ENCODE results near the gene DVL2.

DVL2 gene

DNA sequence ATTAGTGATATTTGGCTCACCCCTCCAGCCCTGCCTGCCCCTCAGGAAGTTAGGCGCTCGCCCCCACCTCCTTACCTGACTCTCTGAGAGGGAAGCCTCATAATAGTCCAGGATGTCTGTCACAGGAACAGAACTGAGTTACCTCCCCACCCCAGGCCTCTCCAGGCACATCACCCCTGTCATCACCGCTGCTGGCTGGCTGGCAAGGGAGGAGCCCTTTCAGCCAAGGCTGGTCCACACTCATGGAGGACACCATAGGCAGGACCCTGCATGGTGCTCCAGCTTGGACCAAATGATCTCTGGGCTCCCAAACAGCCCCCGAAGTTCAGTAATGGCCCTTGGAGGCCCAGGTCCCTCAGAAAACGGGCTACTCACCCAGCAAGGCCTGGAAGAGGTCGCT, 16.2 kb downstream of the DVL2 start:
- no peak for DNase-seq

- DNase-seq, result no peak
These were observed 17.0 kb downstream of the DVL2 start for GRCh38 chr17:7217113-7217987.

GRCh38 chr17:7216242-7217112, 17.8 kb downstream of the DVL2 start:
- no peak for DNase-seq

DNA sequence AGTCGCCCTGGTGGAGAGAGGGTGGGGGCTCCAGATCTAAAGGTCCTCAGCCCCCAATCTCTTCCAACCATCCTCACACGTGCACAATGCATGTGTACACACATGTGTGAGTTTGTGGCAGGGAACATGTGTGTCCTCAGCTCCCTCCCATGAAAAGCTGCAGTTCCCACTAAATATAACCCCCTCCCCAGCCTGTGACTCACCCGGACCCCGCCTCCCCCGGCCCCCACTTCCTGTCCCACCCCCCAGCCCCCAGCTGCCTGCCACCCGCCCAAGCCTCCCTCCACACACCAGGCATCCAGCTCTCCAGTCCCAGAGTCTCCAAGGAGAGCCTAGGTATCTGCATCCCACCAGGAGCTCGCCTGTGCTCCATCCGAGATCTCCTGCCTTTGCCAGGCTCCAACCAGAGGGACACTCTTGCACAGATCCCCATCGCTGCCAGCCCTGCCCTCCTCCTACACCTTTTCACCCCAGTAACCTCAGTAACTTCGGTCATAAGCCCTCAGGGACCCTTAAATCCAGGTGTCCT, 18.6 kb downstream of the DVL2 start:
- peak in 1 of 2 experiments; percentile 30 for DNase-seq

DNA sequence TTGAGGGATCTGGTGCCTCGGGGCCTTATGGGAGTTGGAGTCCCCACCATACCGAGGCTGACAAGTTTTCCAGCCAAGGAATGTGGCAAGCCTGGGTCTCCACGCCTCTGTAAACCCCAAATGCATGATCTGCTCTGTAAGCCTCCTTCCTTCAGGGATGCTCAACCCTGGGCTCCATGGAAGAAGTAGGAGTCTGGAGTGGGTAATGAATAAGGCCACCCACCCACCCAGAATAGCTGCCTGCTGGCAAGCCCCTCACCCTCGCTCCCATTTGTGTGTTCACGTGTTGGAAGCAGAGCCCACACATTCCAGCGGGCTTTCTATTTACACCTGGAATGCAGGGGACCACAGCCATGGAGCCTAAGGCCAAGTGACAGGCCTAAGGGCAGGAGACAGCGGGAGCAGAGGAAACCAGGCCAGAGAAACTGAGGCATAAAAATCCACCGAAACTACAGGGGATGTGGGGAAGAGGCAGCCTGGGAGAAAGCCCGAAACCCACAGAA, 19.1 kb downstream of the DVL2 start:
- no peak for DNase-seq

GRCh38 chr17:7214300-7215135, 19.8 kb downstream of the DVL2 start:
- peak; percentile 99 for DNase-seq

DNA sequence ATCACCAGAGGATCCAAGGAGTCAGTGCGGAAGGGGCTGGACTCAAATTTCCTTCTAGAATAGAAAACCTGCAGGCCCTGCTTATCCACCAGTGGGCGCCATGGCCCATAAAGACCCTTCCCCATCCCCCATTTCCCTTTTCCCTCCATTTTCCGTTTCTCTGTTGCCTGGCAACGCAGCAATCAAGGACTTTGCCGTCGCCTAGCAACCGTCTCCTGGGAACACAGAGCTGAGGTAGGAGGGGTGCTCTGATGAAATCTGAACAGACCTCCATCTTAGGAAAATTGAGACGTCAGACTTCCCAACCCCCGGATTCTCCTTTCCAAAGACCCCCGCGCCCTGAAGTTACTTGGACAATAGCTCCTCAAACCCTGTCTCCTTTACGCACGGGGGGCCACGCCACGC, 20.4 kb downstream of the DVL2 start:
- no peak for DNase-seq

DNA sequence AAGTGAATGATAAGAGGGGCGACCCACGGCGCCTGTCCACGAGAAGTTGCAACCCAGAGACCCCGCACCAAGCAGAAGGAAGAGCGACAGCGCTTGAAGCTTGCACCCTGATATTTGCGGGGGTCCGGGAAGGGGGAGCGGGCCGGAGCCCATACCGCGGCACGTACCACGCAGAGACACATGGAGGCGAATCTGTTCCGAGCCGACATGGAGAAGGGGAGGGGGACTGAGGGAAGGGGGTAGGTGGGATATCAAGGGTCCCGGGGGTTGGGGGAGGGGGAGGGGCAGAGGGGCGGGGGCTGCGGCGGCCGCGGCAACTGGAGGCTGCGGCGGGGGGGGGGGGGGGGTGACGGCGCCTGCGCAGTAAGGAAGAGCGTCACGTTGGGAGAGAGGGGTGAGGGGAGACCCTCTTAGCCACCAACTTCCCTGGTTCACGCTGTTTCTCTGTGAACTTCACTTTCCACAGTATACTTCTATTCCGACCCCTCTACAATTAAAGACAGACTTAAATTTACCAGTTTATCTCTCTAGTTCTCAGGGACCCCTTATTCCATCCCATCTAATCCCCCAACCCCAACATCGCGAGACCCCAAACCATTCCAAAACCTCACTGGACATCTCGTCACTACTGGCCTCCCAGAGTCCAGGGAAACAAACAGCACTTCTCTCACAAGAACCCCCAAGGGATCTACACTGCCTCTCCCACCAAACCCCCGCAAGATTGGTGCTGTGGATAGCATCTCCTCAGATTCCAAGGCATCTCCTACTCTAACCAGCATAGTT, 22.6 kb downstream of the DVL2 start:
- no peak for DNase-seq

DNA sequence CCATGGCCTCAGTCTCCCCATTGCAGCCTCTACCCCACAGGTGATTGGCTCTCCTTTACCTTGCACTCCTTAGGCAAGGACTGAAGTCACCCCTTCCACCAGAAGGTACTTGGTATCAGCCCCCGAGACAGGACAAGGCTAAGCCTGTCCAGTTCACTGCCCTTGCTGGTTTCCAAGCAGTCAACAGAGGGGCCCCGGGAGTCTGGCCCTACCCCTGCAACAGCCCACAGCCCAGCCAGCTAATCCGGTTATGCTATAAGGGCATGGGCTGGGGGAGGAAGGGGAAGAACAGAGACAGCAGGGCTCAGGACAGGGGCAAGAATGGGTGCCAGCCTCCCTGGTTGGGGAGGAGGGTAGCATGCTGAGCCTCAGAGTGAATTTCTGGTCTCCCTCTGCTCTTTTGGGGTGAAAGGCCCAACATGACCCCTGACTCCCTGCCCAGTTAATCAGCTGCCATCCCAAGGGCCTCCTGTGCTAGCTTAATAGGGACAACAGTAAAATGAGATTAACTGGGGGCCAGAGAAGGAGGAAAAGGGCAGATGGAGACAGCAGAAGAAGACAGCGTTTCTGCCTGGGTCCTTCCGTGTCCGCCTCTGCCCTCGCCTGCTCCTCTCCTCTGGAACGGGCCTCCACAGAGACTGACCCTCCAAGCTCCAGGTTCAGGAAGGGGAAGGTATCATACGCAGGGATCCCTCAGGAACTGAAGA, 25.4 kb downstream of the DVL2 start:
- no peak for DNase-seq

GRCh38 chr17:7208027-7208571, 26.2 kb downstream of the DVL2 start:
- no peak for DNase-seq

DNA sequence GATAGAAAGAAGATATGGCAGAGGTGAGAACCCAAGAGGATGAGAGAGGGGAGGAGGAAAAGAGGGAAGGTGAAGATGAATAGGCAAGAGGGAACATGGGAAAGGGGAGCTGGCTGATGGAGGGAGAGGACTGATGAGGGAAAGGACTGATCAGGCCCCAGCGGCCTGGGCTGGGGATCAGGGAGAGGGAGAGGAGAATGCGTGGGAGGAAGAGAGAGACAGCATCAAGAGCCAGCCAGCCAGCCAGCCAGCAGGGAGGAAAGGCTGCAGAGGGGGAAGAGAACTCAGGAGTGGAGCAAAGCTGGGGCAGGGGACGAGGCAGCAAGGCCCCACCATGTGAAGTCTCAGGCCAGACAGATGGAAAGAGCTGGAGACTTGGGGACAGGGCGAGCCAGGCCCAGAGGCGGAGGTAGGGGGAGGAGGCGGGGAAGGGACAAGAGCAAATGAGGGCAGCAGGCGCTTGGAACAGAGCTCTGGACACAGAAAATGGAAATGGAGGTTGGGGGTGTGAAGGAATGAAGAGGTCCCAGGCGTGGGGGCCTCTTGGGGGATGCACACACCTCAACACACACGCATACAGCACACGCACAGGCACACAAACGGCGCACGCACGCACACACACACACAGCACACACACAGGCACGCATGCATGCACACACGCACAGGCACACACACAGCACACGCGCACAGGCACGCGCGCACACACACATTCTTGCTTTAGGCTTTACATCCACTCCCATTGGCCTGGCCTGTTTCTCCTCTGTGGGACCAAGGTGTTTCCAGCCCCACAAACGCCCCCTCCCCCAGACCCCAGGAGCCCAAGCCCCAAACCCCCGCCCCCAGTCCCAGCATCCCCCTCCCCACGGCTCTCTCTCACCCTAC, 27.0 kb downstream of the DVL2 start:
- no peak for DNase-seq

- DNase-seq, result no peak
These were observed 28.8 kb downstream of the DVL2 start for GRCh38 chr17:7205561-7205960.

DNA sequence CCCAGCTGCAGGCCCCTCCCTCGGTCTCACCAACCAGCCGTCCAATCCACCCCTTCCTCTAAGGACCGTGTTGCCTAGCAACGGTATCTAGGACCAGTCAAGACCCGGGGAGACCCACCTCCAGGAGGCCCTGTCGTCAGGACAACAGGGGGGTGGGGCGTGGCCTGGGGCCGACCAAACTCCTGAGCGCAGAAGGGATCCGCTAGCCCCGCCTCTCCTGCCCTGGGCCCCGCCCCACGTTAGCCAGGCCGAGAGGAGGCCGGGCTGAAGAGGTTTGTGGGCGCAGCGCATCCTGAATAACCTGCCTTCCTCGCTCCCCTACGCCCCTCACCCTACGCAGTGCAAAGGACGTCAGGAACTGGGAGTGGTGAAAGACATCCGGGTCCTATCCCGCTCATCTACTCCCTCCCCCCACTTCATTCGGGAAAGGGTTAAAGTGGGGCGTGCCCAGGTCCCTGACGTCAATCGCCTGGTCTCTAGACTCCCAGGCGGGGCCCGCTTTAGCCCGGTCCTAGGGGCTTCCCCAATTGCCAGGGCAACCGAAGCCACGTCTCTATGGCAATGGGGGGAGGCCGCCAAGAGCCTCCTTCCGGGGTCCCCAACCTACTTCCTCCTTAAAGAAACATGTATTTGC, 29.4 kb downstream of the DVL2 start:
- peak; percentile 86 to 90 for DNase-seq

- DNase-seq, result no peak
These were observed 30.0 kb downstream of the DVL2 start for GRCh38 chr17:7204336-7204735.

- no peak for DNase-seq
These were observed 30.9 kb downstream of the DVL2 start for GRCh38 chr17:7203391-7203790.

DNA sequence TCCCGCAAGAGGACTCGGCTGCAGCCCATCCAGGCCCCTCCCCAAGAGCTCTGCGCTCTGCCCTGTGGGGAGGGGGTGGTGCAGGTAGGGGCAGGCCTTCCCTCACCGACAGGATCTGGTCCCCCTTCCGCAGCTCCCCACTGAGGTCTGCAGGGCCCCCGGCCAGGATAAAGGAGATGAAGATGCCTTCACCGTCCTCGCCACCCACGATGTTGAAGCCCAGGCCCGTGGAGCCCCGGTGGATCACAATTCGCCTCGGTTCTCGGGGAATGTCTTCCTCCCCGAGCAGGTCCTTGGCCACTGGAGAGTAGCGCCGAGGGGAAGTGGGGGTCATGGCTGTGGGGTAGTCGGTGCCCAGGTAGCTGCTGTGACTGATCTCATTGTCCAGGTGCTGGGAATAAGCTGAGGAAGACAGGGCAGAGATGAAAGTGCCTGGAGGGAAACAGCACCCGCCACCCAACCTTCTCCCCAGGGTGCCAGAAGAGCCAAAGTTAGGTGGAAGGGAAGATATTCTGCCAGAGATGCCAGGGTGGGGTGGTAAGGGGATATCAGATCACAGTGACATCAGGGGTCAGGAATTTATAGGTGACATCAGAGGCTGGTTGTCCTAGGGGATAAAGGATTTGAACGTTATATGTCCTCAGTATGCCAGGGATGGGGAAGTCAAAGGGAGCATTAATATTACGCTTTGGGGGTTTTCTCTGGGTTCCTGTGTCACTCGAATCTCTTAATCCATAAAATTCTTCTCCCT, 37.5 kb downstream of the DVL2 start:
- DNase-seq, result no peak

- no peak for DNase-seq
These were observed 38.3 kb downstream of the DVL2 start for GRCh38 chr17:7195971-7196370.

GRCh38 chr17:7192271-7192937, 41.9 kb downstream of the DVL2 start:
- no peak for DNase-seq
